ENCODE measurements around the gene NAA35. TPM values are rescaled to one million over a fixed set of nuclear protein-coding genes. Genes with fewer than 3 reads are reported as not detected.

The NAA35 gene
- total RNA-seq, 1 experiment from 2014 or later, result 12.2 TPM

- H3K27me3 ChIP-seq (ENCODE audit: low read length), result no peaks in the 10 kb centered on the region
- H3K4me3 ChIP-seq (ENCODE audit: low read length), result no peak overlapping the region
- H3K4me1 ChIP-seq (ENCODE audit: insufficient read depth, low read length), result no peaks in the 10 kb centered on the region
- ATAC-seq (no peak), DNase-seq (no peak)
- H3K27ac ChIP-seq (ENCODE audit: low read length), result no peak overlapping the region
- H3K36me3 ChIP-seq (ENCODE audit: low read depth, low read length), result no peaks in the 10 kb centered on the region
- no peaks in the 10 kb centered on the region for H3F3A ChIP-seq (ENCODE audit: low read length, unreplicated experiment)
- intact Hi-C loops (cut with micrococcal nuclease), result no loop called here
- ChIA-PET CTCF (no interaction called here), POLR2A (ENCODE audit: unreplicated experiment) (no interaction called here)
- TF ChIP-seq CTCF (conservative IDR thresholded peaks at IDR 0.05; ENCODE audit: low read depth, low read length) (no peak), EZH2phosphoT487 (IDR thresholded peaks at IDR 0.05; ENCODE audit: borderline replicate concordance, low read length) (no peak), EZH2 (IDR thresholded peaks at IDR 0.05; ENCODE audit: low read length, unreplicated experiment) (no peak)
- H3K9me2 ChIP-seq (replicated peaks; ENCODE audit: low read length), result no peaks in the 10 kb centered on the region
- no peaks in the 10 kb centered on the region for H4K20me1 ChIP-seq (ENCODE audit: low read length)
- no TSS peak for BruUV-seq (replicated peaks)
- H2AFZ ChIP-seq (ENCODE audit: low read length), result no peak overlapping the region
- no peak overlapping the region for H3K9ac ChIP-seq (ENCODE audit: low read length)
- no peak overlapping the region for H3K4me2 ChIP-seq (ENCODE audit: low read length)
- no peaks in the 10 kb centered on the region for H3K9me3 ChIP-seq (ENCODE audit: low read length)
- H3K79me2 ChIP-seq (ENCODE audit: low read length), result no peaks in the 10 kb centered on the region
These were observed 111.9 kb downstream of the NAA35 start for GRCh38 chr9:86052556-86053468.

GRCh38 chr9:86054695-86055094, 113.7 kb downstream of the NAA35 start:
- Histone ChIP-seq H2AFZ (ENCODE audit: low read length) (no peak overlapping the region), H3K4me2 (ENCODE audit: low read length) (no peak overlapping the region), H3K27me3 (ENCODE audit: low read length) (no peaks in the 10 kb centered on the region), H3K9ac (ENCODE audit: low read length) (no peak overlapping the region), H3K9me2 (replicated peaks; ENCODE audit: low read length) (no peaks in the 10 kb centered on the region), H3K9me3 (ENCODE audit: low read length) (no peaks in the 10 kb centered on the region), H4K20me1 (ENCODE audit: low read length) (no peaks in the 10 kb centered on the region), H3F3A (ENCODE audit: low read length, unreplicated experiment) (no peaks in the 10 kb centered on the region), H3K36me3 (ENCODE audit: low read depth, low read length) (no peaks in the 10 kb centered on the region), H3K4me1 (ENCODE audit: insufficient read depth, low read length) (no peaks in the 10 kb centered on the region), H3K79me2 (ENCODE audit: low read length) (no peaks in the 10 kb centered on the region), H3K4me3 (ENCODE audit: low read length) (no peak overlapping the region), H3K27ac (ENCODE audit: low read length) (no peak overlapping the region)
- TF ChIP-seq CTCF (conservative IDR thresholded peaks at IDR 0.05; ENCODE audit: low read depth, low read length), result no peak
- TF ChIP-seq EZH2phosphoT487 (IDR thresholded peaks at IDR 0.05; ENCODE audit: borderline replicate concordance, low read length), result no peak
- TF ChIP-seq EZH2 (IDR thresholded peaks at IDR 0.05; ENCODE audit: low read length, unreplicated experiment), result no peak
- DNase-seq (no peak), ATAC-seq (no peak)
- ChIA-PET POLR2A (ENCODE audit: unreplicated experiment) (no interaction called here), CTCF (no interaction called here)
- no TSS peak for BruUV-seq (replicated peaks)
- intact Hi-C loops (cut with micrococcal nuclease), result no loop called here

- H3K9ac ChIP-seq (ENCODE audit: low read length), result no peak overlapping the region
- H3K79me2 ChIP-seq (ENCODE audit: low read length), result no peaks in the 10 kb centered on the region
- no peak overlapping the region for H2AFZ ChIP-seq (ENCODE audit: low read length)
- no peak overlapping the region for H3K4me3 ChIP-seq (ENCODE audit: low read length)
- H4K20me1 ChIP-seq (ENCODE audit: low read length), result no peaks in the 10 kb centered on the region
- H3K27me3 ChIP-seq (ENCODE audit: low read length), result no peaks in the 10 kb centered on the region
- ATAC-seq (no peak), DNase-seq (no peak)
- H3K36me3 ChIP-seq (ENCODE audit: low read depth, low read length), result no peaks in the 10 kb centered on the region
- no peaks in the 10 kb centered on the region for H3K9me3 ChIP-seq (ENCODE audit: low read length)
- TF ChIP-seq EZH2 (IDR thresholded peaks at IDR 0.05; ENCODE audit: low read length, unreplicated experiment) (no peak), EZH2phosphoT487 (IDR thresholded peaks at IDR 0.05; ENCODE audit: borderline replicate concordance, low read length) (no peak)
- H3K4me2 ChIP-seq (ENCODE audit: low read length), result no peak overlapping the region
- POLR2A ChIA-PET (ENCODE audit: unreplicated experiment), result no interaction called here
- H3F3A ChIP-seq (ENCODE audit: low read length, unreplicated experiment), result no peaks in the 10 kb centered on the region
- CTCF ChIA-PET, result no interaction called here
- intact Hi-C loops (cut with micrococcal nuclease), result no loop called here
- BruUV-seq (replicated peaks), result no TSS peak
- no peaks in the 10 kb centered on the region for H3K9me2 ChIP-seq (replicated peaks; ENCODE audit: low read length)
- H3K4me1 ChIP-seq (ENCODE audit: insufficient read depth, low read length), result no peaks in the 10 kb centered on the region
- H3K27ac ChIP-seq (ENCODE audit: low read length), result no peak overlapping the region
These were observed 116.5 kb downstream of the NAA35 start for GRCh38 chr9:86057491-86057890.
